Activated CD8-positive, alpha-beta T cell treated with anti-CD3 and anti-CD28 coated beads, Interleukin-2, amount 10 ng/mL, durations not matched to agents 7 days and 5 days (primary cell): ENCODE measurements around the gene CALHM1. TPM values are rescaled to one million over a fixed set of nuclear protein-coding genes. Genes with fewer than 3 reads are reported as not detected.
A peak's percentile ranks its signal among the peaks of the same experiment; 100 is the strongest.

Experiments
- ATAC-seq: fragments of 150-1000 bp; cut with Tn5 transposase; one replicate; pipeline ENCODE4 v1.10.0; 2021; ENCODE audit warnings: moderate library complexity
- CTCF ChIA-PET: fragments of 350-600 bp; sonication (Branson Sonifier 250); formaldehyde crosslinking; loops from one replicate; lab custom pipeline; 2021; ENCODE audit warnings: antibody characterized with exemption; lab: Charles Lee
- POLR2A ChIA-PET: fragments of 350-600 bp; sonication (Branson Sonifier 250); formaldehyde crosslinking; loops from one replicate; lab custom pipeline; 2021; ENCODE audit warnings: antibody characterized with exemption; lab: Charles Lee
- DNase-seq: peaks from one replicate; pipeline ENCODE4 v3.0.0-alpha.2; 2020
- H3K27ac Mint-ChIP-seq: one replicate; pipeline ENCODE4 v1.8.0; 2021; ENCODE audit warnings: mild to moderate bottlenecking, mixed read lengths
- H3K27me3 Mint-ChIP-seq: one replicate; pipeline ENCODE4 v1.8.0; 2021; ENCODE audit warnings: low read depth, mixed read lengths
- H3K36me3 Mint-ChIP-seq: one replicate; pipeline ENCODE4 v1.8.0; 2021; ENCODE audit warnings: low read depth, mixed read lengths
- H3K4me1 Mint-ChIP-seq: one replicate; pipeline ENCODE4 v1.8.0; 2021; ENCODE audit warnings: low read depth, mixed read lengths
- H3K4me3 Mint-ChIP-seq: one replicate; pipeline ENCODE4 v1.8.0; 2021; ENCODE audit warnings: mild to moderate bottlenecking, mixed read lengths
- H3K9me3 Mint-ChIP-seq: one replicate; pipeline ENCODE4 v1.8.0; 2022; ENCODE audit warnings: mixed read lengths; ENCODE audit not compliant: insufficient read depth
- total RNA-seq, 2 experiments: library from RNA; stranded (reverse); gene quantifications; one replicate each; pipeline ENCODE4 v1.2.3, GENCODE V29; 2021

Gene CALHM1
- total RNA-seq, 2 experiments from 2014 or later: 1.8 TPM

DNA sequence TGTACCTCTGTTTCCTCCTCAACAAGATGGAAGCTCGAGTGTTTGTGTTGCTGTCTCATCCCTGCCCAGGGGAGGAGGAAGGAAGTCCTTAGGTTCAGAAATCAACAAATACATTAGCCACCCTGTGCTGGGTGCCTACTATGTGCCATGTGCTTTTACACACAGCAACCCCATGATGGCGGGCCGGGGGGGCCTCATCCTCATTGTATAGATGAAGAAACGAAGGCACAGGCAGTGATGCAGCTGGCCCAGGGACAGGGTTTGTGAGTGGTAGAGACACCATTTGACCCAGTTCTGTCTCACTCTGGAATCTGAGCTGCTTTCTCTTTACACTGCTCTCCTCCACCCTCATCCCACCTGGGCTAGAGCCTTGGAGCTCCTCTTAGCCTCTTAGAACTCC is 4.7 kb downstream of the CALHM1 start:
- DNase-seq (no peak), ATAC-seq (no peak)
- ChIA-PET POLR2A (interaction anchor here (0.7 to 5.1 kb wide), 3 partner anchors 9 to 17 kb away, joined by 3 to 43 read pairs (median 3); no protein-coding TSS in a partner anchor), CTCF (interaction anchor here (1.7 to 5.2 kb wide), 5 partner anchors 18 to 32 kb away, joined by 4 to 54 read pairs (median 27); no protein-coding TSS in a partner anchor)
- Mint-ChIP-seq H3K36me3 (peaks cover 35% of the 10 kb centered on the region), H3K27ac (no peak overlapping the region), H3K27me3 (no peaks in the 10 kb centered on the region), H3K9me3 (no peaks in the 10 kb centered on the region), H3K4me1 (peaks cover 70% of the 10 kb centered on the region), H3K4me3 (no peak overlapping the region)

DNA sequence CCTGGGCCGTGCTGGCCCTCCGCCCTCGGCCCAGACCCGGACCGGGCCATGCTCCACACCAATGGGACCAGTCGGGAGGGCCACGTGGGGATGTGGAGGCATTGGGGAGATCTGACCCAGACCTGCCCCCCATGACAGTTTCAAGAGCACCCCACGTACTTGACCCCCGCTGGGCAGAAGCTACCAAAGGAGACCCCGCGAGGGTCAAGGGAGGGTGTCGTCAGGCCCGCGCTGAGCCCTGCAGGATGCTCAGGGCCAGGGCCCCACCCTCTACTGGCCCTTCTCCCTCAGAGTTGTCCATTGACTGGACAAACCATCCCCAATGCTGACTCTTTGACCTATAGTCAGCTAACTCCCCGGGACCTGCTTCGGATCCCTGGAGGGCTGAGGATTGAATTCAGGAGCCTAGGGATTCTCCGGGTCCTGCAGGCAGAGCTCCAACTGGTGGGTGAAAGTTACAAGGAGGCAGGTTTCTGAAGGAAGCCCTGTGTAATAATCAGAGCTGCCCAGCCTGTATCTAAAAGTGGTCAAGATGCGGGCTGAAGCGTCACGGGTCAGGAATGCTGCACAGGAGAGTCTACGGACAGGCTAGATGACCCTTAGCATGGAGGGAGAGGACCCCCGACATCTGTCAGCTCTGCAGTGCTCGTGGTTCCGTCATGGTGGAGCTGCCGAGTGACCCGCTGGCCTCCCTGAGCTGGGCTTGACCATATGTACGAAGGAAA is 6.0 kb downstream of the CALHM1 start:
- ATAC-seq (no peak), DNase-seq (no peak)
- H3K4me1 Mint-ChIP-seq: peaks cover 69% of the 10 kb centered on the region
- no peaks in the 10 kb centered on the region for H3K9me3 Mint-ChIP-seq
- peak overlapping the region; percentile 92 for H3K27ac Mint-ChIP-seq
- H3K36me3 Mint-ChIP-seq: peaks cover 46% of the 10 kb centered on the region
- ChIA-PET POLR2A (interaction anchor here (1.7 to 5.1 kb wide), 3 partner anchors 14 to 28 kb away, joined by 3 to 43 read pairs (median 8); no protein-coding TSS in a partner anchor), CTCF (interaction anchor here (0.6 to 5.2 kb wide), 11 partner anchors 10 to 38 kb away, joined by 3 to 54 read pairs (median 6); no protein-coding TSS in a partner anchor)
- no peaks in the 10 kb centered on the region for H3K27me3 Mint-ChIP-seq
- H3K4me3 Mint-ChIP-seq: peak overlapping the region; percentile 98

DNA sequence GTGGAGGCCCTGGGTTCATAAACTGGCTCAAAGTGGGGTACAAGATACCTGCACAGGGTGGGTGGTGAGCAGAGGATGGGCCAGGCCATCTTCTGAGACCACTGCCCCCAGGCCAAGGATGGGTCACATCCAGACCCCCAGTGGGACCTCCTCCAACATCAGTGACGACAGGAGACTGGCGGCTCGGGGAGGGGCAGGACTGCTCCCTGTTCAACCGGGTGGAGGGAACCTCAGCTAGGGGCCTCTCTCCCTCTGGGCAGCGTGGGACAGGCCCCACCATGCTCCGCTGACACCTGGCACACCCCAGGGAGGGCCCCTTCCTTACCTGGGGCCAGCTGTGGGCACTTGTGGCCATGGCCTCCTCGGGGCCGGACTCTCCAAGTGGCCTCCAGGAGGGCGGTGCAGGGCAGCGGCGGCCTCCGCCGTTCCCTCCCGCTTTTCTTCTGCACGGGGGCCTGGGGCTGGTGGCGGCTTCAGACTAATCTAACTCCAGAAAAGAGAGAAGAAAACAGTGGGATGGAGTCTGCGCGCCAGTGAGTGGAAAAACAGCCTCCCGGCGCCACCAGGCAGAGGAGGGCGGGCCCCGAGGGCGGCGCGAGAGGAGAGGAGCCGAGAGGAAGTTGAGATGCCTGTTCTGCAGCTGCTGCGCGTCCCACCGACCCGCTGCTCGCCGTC is 6.7 kb downstream of the CALHM1 start, which contains the start of gene CALHM2:
Gene CALHM2, minus strand, starts transcription at position 540 of the 675 bp plus-strand sequence. CDS start 2,429 bp downstream, outside the sequence.
- Mint-ChIP-seq H3K4me3 (peak within 1 kb of the TSS; percentile 98), H3K36me3 (peaks cover 53% of the 10 kb centered on the region), H3K4me1 (peaks cover 71% of the 10 kb centered on the region), H3K27ac (peak within 1 kb of the TSS; percentile 92), H3K9me3 (no peaks in the 10 kb centered on the region), H3K27me3 (no peaks in the 10 kb centered on the region)
- DNase-seq (peak; percentile 74), ATAC-seq (peak; percentile 78)
- CTCF ChIA-PET: interaction anchor here (0.9 to 5.2 kb wide), 11 partner anchors 11 to 39 kb away, joined by 3 to 54 read pairs (median 9); no protein-coding TSS in a partner anchor
- POLR2A ChIA-PET: interaction anchor here (1.2 to 5.1 kb wide), 5 partner anchors 13 to 29 kb away, joined by 3 to 43 read pairs (median 8); no protein-coding TSS in a partner anchor

DNA sequence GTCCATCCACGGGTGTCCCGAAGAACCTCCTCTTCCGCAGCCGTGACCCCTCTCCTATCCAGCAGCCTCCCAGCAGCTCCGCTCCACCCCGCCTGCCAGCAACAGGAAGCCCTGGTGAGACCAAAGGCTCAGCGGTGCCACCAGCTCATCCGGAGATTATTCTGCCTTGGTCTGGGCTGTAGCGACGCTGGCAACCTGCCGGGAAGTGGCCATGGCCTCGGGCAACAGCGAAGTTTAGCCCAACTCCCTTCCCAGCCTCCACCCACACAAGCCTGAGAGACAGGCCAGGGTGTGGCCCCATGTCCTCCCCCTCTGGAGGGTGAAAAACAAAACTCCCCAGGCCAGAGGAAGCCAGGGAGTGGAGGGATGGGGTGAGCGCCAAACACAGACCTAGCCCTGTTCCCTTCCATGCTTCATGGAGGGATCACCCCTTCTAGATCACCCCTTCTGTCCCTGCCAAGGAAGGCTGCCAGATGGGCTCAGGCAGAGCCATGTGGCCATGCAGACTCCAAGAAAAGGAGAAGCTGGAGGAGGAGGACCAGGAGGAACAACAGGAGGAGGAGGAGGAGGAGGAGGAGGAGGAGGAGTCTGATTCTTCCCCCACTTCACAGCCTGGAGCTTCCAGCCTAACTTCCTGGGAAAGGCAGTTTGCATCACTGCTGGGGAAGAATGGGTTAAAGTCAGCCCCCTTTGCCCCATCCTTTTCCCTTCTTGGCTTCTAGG is 7.4 kb downstream of the CALHM1 start:
- Mint-ChIP-seq H3K4me3 (peak overlapping the region; percentile 98), H3K27me3 (no peaks in the 10 kb centered on the region), H3K9me3 (no peaks in the 10 kb centered on the region), H3K4me1 (peaks cover 71% of the 10 kb centered on the region), H3K36me3 (peaks cover 58% of the 10 kb centered on the region), H3K27ac (peak overlapping the region; percentile 92)
- ChIA-PET POLR2A (interaction anchor here (1.2 to 5.1 kb wide), 5 partner anchors 13 to 30 kb away, joined by 3 to 43 read pairs (median 8); no protein-coding TSS in a partner anchor), CTCF (interaction anchor here (1.1 to 5.2 kb wide), 10 partner anchors 12 to 35 kb away, joined by 5 to 54 read pairs (median 14); no protein-coding TSS in a partner anchor)
- DNase-seq (peak; percentile 71), ATAC-seq (peak; percentile 76)

DNA sequence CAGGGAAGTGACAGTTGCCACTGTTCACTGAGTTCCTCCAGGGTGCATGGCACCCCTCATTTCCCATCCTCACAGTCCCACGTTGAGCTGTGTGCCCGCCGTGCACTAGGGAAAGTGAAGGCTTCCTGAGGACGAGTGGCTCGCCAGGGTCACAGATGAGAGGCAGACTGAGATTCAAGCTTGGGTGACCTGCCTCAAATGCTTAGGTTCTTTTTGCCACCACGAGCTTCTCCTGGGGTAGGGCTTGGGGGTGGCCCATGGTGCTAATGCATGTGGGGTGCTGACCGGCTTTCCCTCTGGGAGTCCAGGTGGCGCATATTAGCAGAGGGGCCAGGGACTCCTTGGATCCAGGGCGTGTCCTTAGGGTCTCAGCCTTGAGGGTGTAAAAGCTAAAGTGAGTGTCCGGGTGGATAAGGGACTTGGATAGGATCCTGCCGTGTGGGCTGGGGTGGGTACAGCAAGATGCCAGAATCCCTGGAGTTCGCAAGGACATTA is 8.5 kb downstream of the CALHM1 start:
- H3K36me3 Mint-ChIP-seq: peaks cover 66% of the 10 kb centered on the region
- POLR2A ChIA-PET: interaction anchor here (0.8 to 5.1 kb wide), 4 partner anchors 21 to 57 kb away, joined by 3 to 43 read pairs (median 11); partner anchors contain the start of gene PDCD11
- H3K27me3 Mint-ChIP-seq: no peaks in the 10 kb centered on the region
- H3K9me3 Mint-ChIP-seq: no peaks in the 10 kb centered on the region
- H3K27ac Mint-ChIP-seq: peak overlapping the region; percentile 92
- ATAC-seq: no peak
- no peak for DNase-seq
- peak overlapping the region; percentile 98 for H3K4me3 Mint-ChIP-seq
- CTCF ChIA-PET: interaction anchor here (1.5 to 5.2 kb wide), 6 partner anchors 17 to 34 kb away, joined by 6 to 54 read pairs (median 24); no protein-coding TSS in a partner anchor
- peaks cover 76% of the 10 kb centered on the region for H3K4me1 Mint-ChIP-seq

- DNase-seq (no peak), ATAC-seq (no peak)
- no peaks in the 10 kb centered on the region for H3K27me3 Mint-ChIP-seq
- peaks cover 72% of the 10 kb centered on the region for H3K36me3 Mint-ChIP-seq
- POLR2A ChIA-PET: interaction anchor here (0.8 to 5.1 kb wide), 4 partner anchors 22 to 58 kb away, joined by 3 to 43 read pairs (median 11); partner anchors contain the start of gene PDCD11
- H3K9me3 Mint-ChIP-seq: no peaks in the 10 kb centered on the region
- peaks cover 78% of the 10 kb centered on the region for H3K4me1 Mint-ChIP-seq
- peak overlapping the region; percentile 92 for H3K27ac Mint-ChIP-seq
- peak overlapping the region; percentile 98 for H3K4me3 Mint-ChIP-seq
- CTCF ChIA-PET: interaction anchor here (0.9 to 5.2 kb wide), 7 partner anchors 16 to 36 kb away, joined by 3 to 54 read pairs (median 9); no protein-coding TSS in a partner anchor
Measured at GRCh38 chr10:103449208-103450144, 9.2 kb downstream of the CALHM1 start.

DNA sequence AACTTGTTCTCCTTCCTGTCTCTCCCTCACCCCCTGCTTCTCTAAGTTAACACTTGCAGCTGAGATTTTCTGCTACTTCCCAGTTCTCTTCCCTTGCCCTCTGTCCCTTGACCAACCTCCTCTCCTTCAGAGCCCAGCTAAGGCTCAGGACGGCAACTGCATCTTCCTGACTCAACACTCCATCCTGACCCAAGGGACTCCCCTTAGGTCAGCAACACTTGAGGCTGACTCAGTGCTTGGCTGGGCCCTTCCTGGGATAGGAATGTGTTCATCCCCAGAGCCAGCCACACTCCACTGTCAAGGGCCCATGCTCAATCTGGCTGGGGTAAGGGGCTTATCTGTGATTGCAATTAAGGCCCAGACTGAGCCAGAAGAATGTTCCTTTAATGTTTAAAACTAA is 10.0 kb downstream of the CALHM1 start:
- Mint-ChIP-seq H3K4me3 (peak overlapping the region; percentile 98), H3K27me3 (no peaks in the 10 kb centered on the region), H3K27ac (peak overlapping the region; percentile 92), H3K9me3 (no peaks in the 10 kb centered on the region), H3K4me1 (peaks cover 70% of the 10 kb centered on the region), H3K36me3 (peaks cover 78% of the 10 kb centered on the region)
- CTCF ChIA-PET: interaction anchor here (0.9 to 1.0 kb wide), 2 partner anchors 32 to 37 kb away, joined by 3 read pairs; no protein-coding TSS in a partner anchor
- DNase-seq (no peak), ATAC-seq (no peak)
- POLR2A ChIA-PET: interaction anchor here (3.6 kb wide), 1 partner anchor 27 kb away, joined by 19 read pairs; no protein-coding TSS in a partner anchor

- H3K4me1 Mint-ChIP-seq: peaks cover 57% of the 10 kb centered on the region
- DNase-seq (no peak), ATAC-seq (no peak)
- ChIA-PET POLR2A (no interaction called here), CTCF (interaction anchor here (0.7 to 1.4 kb wide), 2 partner anchors 28 to 113 kb away, joined by 3 to 5 read pairs; no protein-coding TSS in a partner anchor)
- peak overlapping the region; percentile 48 for H3K4me3 Mint-ChIP-seq
- H3K27ac Mint-ChIP-seq: peak overlapping the region; percentile 71
- no peaks in the 10 kb centered on the region for H3K9me3 Mint-ChIP-seq
- no peaks in the 10 kb centered on the region for H3K27me3 Mint-ChIP-seq
- peaks cover 89% of the 10 kb centered on the region for H3K36me3 Mint-ChIP-seq
Measured at GRCh38 chr10:103447187-103447586, 11.5 kb downstream of the CALHM1 start.

DNA sequence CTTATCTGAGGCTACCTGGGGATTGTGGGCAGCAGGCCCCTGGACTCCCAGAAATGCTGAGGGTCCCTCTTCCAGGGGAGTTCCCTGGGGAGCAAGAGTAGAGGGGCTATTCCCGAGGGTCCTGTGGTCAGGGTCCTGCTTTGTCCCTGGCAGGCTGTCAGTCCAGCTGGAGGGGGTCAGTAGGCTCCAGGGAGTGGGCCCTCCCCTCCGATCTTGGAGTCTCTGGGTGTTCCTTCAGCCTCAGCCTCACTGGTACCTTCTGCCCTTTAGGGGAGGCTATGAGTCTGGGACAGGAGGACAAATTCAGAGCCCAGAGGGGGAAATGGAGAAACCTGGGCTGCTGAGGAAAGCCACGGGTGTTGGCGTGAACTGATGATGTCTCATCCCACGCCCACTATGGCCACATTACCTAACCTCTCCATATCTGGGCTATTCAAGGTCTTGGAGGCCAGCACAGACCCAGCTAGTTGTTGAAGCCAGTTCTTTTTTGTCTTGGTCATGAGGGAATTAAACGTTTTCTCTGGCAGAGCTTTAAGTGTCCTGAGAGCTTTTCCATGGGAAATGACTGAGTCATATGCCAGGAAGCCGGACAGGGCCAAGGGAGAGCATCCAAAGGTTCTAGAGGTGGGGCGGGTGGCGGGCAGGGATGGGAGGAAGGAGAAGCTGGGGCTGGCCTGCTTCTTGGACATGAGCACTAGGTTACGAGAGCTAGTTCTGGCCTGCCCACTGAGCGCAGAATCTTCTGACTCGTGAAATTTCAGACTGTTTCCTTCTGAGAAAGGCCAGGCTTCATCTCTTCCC is 12.7 kb downstream of the CALHM1 start:
- ATAC-seq (no peak), DNase-seq (no peak)
- Mint-ChIP-seq H3K36me3 (peaks cover 89% of the 10 kb centered on the region), H3K4me1 (peaks cover 54% of the 10 kb centered on the region), H3K9me3 (no peaks in the 10 kb centered on the region), H3K27me3 (no peaks in the 10 kb centered on the region), H3K27ac (peak overlapping the region; percentile 61), H3K4me3 (no peak overlapping the region)
- CTCF ChIA-PET: interaction anchor here (1.2 to 2.4 kb wide), 2 partner anchors 29 to 31 kb away, joined by 5 to 8 read pairs; no protein-coding TSS in a partner anchor
- POLR2A ChIA-PET: interaction anchor here (0.6 kb wide), 2 partner anchors 41 to 199 kb away, joined by 3 to 4 read pairs; no protein-coding TSS in a partner anchor
